ENCODE data around the gene MCM3AP.

Gene MCM3AP

GRCh38 chr21:46319186-46319585, 33.8 kb upstream of the MCM3AP start:
- no peaks in the 10 kb centered on the region for H3K9me2 ChIP-seq (replicated peaks; ENCODE audit: control insufficient read depth, low read length)
- peaks cover 24% of the 10 kb centered on the region for H3K4me1 ChIP-seq (ENCODE audit: control insufficient read depth, low read length)
- no peaks in the 10 kb centered on the region for H3K9me3 ChIP-seq (ENCODE audit: control insufficient read depth, insufficient read depth, low read length)
- TF ChIP-seq EZH2phosphoT487 (IDR thresholded peaks at IDR 0.05; ENCODE audit: borderline replicate concordance, low read length) (no peak), CTCF (IDR thresholded peaks at IDR 0.05; ENCODE audit: low read depth, low read length, poor library complexity, severe bottlenecking) (no peak)
- H3K4me3 ChIP-seq (ENCODE audit: low read length), result no peak overlapping the region
- peaks cover 19% of the 10 kb centered on the region for H4K20me1 ChIP-seq (ENCODE audit: control insufficient read depth, insufficient read depth, low read depth, low read length)
- H3K27ac ChIP-seq (ENCODE audit: low read depth, low read length), result no peak overlapping the region
- H3K27me3 ChIP-seq (ENCODE audit: control insufficient read depth, low read length), result no peaks in the 10 kb centered on the region
- peak overlapping the region; percentile 16; the same call in 1 of the 2 replicates for H3K4me2 ChIP-seq (ENCODE audit: low read length)
- peaks cover 88% of the 10 kb centered on the region for H3K36me3 ChIP-seq (ENCODE audit: control insufficient read depth, low read length)
- peaks cover 4% of the 10 kb centered on the region; the same call in 1 of the 2 replicates for H3F3A ChIP-seq (ENCODE audit: control insufficient read depth, insufficient read depth)
- peaks cover 62% of the 10 kb centered on the region for H3K79me2 ChIP-seq (ENCODE audit: control insufficient read depth, low read length)

- no peak overlapping the region for H3K4me2 ChIP-seq (ENCODE audit: low read length)
- H3K27me3 ChIP-seq (ENCODE audit: control insufficient read depth, low read length), result no peaks in the 10 kb centered on the region
- TF ChIP-seq EZH2phosphoT487 (IDR thresholded peaks at IDR 0.05; ENCODE audit: borderline replicate concordance, low read length), result no peak
- TF ChIP-seq CTCF (IDR thresholded peaks at IDR 0.05; ENCODE audit: low read depth, low read length, poor library complexity, severe bottlenecking), result no peak
- H3K36me3 ChIP-seq (ENCODE audit: control insufficient read depth, low read length), result peaks cover 90% of the 10 kb centered on the region
- H4K20me1 ChIP-seq (ENCODE audit: control insufficient read depth, insufficient read depth, low read depth, low read length), result peaks cover 19% of the 10 kb centered on the region
- peaks cover 4% of the 10 kb centered on the region; the same call in 1 of the 2 replicates for H3F3A ChIP-seq (ENCODE audit: control insufficient read depth, insufficient read depth)
- peaks cover 59% of the 10 kb centered on the region for H3K79me2 ChIP-seq (ENCODE audit: control insufficient read depth, low read length)
- no peaks in the 10 kb centered on the region for H3K9me3 ChIP-seq (ENCODE audit: control insufficient read depth, insufficient read depth, low read length)
- no peak overlapping the region for H3K27ac ChIP-seq (ENCODE audit: low read depth, low read length)
- H3K4me3 ChIP-seq (ENCODE audit: low read length), result no peak overlapping the region
- H3K4me1 ChIP-seq (ENCODE audit: control insufficient read depth, low read length), result peaks cover 24% of the 10 kb centered on the region
- no peaks in the 10 kb centered on the region for H3K9me2 ChIP-seq (replicated peaks; ENCODE audit: control insufficient read depth, low read length)
These were observed 33.0 kb upstream of the MCM3AP start for GRCh38 chr21:46318464-46318845.

GRCh38 chr21:46317710-46318463, 32.5 kb upstream of the MCM3AP start:
- TF ChIP-seq EZH2phosphoT487 (IDR thresholded peaks at IDR 0.05; ENCODE audit: borderline replicate concordance, low read length) (no peak), CTCF (IDR thresholded peaks at IDR 0.05; ENCODE audit: low read depth, low read length, poor library complexity, severe bottlenecking) (no peak)
- Histone ChIP-seq H3K36me3 (ENCODE audit: control insufficient read depth, low read length) (peaks cover 90% of the 10 kb centered on the region), H3K79me2 (ENCODE audit: control insufficient read depth, low read length) (peaks cover 54% of the 10 kb centered on the region), H3K4me1 (ENCODE audit: control insufficient read depth, low read length) (peaks cover 24% of the 10 kb centered on the region), H3K4me3 (ENCODE audit: low read length) (no peak overlapping the region), H3K27ac (ENCODE audit: low read depth, low read length) (no peak overlapping the region), H3K9me3 (ENCODE audit: control insufficient read depth, insufficient read depth, low read length) (no peaks in the 10 kb centered on the region), H3K9me2 (replicated peaks; ENCODE audit: control insufficient read depth, low read length) (no peaks in the 10 kb centered on the region), H3F3A (ENCODE audit: control insufficient read depth, insufficient read depth) (peaks cover 4% of the 10 kb centered on the region; the same call in 1 of the 2 replicates), H3K4me2 (ENCODE audit: low read length) (no peak overlapping the region), H3K27me3 (ENCODE audit: control insufficient read depth, low read length) (no peaks in the 10 kb centered on the region), H4K20me1 (ENCODE audit: control insufficient read depth, insufficient read depth, low read depth, low read length) (peaks cover 19% of the 10 kb centered on the region)

Measured in DOHH2 (cell line).